Subcutaneous adipose tissue (tissue), 4 donors: ENCODE data around the gene PITPNC1. TPM values are rescaled to one million over a fixed set of nuclear protein-coding genes. Genes with fewer than 3 reads are reported as not detected.

Source experiments
- CTCF ChIP-seq: fragments of 450-650 bp; IDR thresholded peaks from one replicate; pipeline ENCODE4 v1.5.1; 2016; ENCODE audit warnings: low read depth, mild to moderate bottlenecking, control low read depth, antibody characterized with exemption, moderate library complexity
- total RNA-seq, 4 donors: library from RNA; depleted of rRNA; stranded (reverse); fragments of >200 nt; gene quantifications; one replicate each; pipeline ENCODE4 v1.1.0, GENCODE V29; 2016

The PITPNC1 gene
- total RNA-seq, 4 donors from 2014 or later: 12.1 to 26.8 (median 18.2) TPM

DNA sequence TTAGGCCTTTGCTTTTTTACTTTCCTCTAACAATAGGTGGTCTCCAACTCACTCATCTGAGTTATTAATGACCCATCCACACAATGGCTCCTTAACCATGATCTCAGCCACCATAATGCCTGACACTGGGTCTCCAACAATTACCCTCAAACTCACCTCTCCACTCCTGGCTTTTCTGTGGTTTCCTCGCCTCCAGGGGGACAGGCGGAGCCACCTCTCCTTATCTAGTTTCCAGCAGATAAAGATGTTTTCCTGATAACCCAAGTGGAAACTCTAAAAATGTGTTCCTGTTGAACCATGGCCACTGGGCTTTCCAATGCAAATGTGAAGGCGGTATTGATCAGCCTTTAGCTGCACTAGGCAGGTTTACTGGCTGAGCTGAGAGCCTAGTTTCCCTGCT lies 331.3 kb downstream of the PITPNC1 start:
- no peak for TF ChIP-seq CTCF

- no peak for TF ChIP-seq CTCF
Observed at GRCh38 chr17:67711916-67712315, 334.8 kb downstream of the PITPNC1 start.

DNA sequence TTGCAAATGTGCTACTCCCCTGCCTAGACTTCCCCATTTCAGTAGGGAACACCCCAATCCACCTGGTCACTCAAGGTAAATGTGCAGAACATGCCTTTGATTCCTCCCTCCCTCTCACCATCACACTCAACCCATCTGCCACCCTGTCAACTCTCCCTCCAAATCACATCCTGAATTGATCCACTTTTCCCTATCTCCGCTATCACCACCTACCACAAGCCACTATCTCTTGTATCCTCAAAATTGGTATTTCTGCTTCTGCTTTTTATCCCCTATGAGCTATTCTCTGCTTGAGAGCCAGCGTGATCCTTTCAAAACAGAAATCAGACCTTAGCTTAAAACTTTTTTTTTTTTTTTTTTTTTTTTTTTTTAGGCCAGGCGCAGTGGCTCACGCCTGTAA lies 335.3 kb downstream of the PITPNC1 start:
- TF ChIP-seq CTCF: no peak

GRCh38 chr17:67713169-67713568 lies 336.1 kb downstream of the PITPNC1 start:
- TF ChIP-seq CTCF: no peak

- no peak for TF ChIP-seq CTCF
Observed at GRCh38 chr17:67716405-67716798, 339.3 kb downstream of the PITPNC1 start.

- TF ChIP-seq CTCF: no peak
Observed at GRCh38 chr17:67717192-67717623, 340.1 kb downstream of the PITPNC1 start.

- no peak for TF ChIP-seq CTCF
Observed at GRCh38 chr17:67717624-67718324, 340.7 kb downstream of the PITPNC1 start, which contains the start of gene NOL11. TSS of gene NOL11 (plus strand) at chr17:67717936. CDS start at chr17:67717948, 12 bp downstream.
